Skin of body (tissue), 1 donor: Measurements from ENCODE around the gene CRIM1. TPM values are rescaled to one million over a fixed set of nuclear protein-coding genes. Genes with fewer than 3 reads are reported as not detected.

Experiments used
- total RNA-seq: library from RNA; depleted of rRNA; stranded (reverse); fragments of >200 nt; gene quantifications from one replicate; pipeline ENCODE4 v1.2.3, GENCODE V29; 2014

CRIM1 gene
- total RNA-seq, 1 donor from 2014 or later = 78.7 TPM

Other genes starting within 250 kb of the CRIM1 start
- gene FEZ2, start 242.4 kb downstream of the CRIM1 start, total RNA-seq = 48.5 TPM